HEK293T (cell line): Measurements from ENCODE around the gene COG4.

ENCODE experiments used
- BHLHE40 ChIP-seq: fragments of 450-650 bp; IDR thresholded peaks from 2 replicates; pipeline ENCODE4 v1.6.1; 2016; ENCODE audit warnings: mild to moderate bottlenecking, moderate library complexity, borderline replicate concordance
- ELF4 ChIP-seq: fragments of 450-650 bp; IDR thresholded peaks from 2 replicates; pipeline ENCODE4 v1.6.1; 2017; ENCODE audit warnings: antibody characterized with exemption
- FOXA1 ChIP-seq: fragments of 450-650 bp; IDR thresholded peaks from 2 replicates; pipeline ENCODE4 v1.6.1; 2016; ENCODE audit warnings: mild to moderate bottlenecking
- FOXK2 ChIP-seq: fragments of 450-650 bp; IDR thresholded peaks from 2 replicates; pipeline ENCODE4 v1.6.1; 2016; ENCODE audit warnings: mild to moderate bottlenecking
- L3MBTL2 ChIP-seq: fragments of 450-650 bp; conservative IDR thresholded peaks from 2 replicates; pipeline ENCODE4 v1.6.1; 2016; ENCODE audit warnings: mild to moderate bottlenecking
- LEF1 ChIP-seq: fragments of 450-650 bp; IDR thresholded peaks from 2 replicates; pipeline ENCODE4 v1.6.1; 2017; ENCODE audit warnings: mild to moderate bottlenecking, borderline replicate concordance
- SP1 ChIP-seq: fragments of 450-650 bp; IDR thresholded peaks from 2 replicates; pipeline ENCODE4 v1.6.1; 2017
- SUZ12 ChIP-seq: fragments of 450-650 bp; IDR thresholded peaks from 2 replicates; pipeline ENCODE4 v1.6.1; 2016; ENCODE audit warnings: mild to moderate bottlenecking

DNA sequence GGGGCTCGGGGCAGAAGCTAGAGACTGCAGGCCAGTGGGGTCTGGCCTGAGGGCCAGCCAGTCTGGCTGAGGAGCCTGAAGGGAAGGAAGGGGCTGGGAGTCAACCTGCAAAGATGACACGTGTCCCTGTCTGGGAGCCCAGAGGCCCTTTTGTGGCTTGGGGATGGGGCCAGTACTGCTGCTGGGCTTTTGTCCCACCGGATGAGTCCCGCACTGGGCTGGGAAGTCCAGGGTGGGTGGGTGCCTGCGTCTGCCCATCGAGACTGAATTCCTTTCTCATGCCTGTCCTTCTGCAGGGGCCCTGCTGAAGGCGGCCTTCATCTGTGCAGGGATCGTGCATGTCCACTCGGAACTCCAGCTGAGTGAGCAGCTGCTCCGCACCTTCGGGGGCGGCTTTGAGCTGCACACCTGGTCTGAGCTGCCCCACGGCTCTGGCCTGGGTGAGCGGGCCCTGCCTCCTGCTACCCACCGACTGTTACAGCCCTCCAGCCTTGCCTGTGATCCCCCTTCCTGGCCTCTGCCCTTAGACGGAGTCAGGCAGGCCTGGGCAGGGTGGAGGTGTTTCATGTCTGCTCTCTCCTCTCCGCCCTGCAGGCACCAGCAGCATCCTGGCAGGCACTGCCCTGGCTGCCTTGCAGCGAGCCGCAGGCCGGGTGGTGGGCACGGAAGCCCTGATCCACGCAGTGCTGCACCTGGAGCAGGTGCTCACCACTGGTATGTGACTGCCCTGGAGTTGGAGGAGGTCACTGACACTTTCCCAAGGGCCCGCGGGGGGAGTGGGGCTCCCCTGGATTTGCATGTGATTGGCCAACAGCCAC lies 48.1 kb downstream of the COG4 start:
- TF ChIP-seq SP1, result no peak
- TF ChIP-seq SUZ12, result no peak
- TF ChIP-seq FOXK2, result no peak
- no peak for TF ChIP-seq LEF1
- TF ChIP-seq L3MBTL2, result no peak
- no peak for TF ChIP-seq FOXA1
- no peak for TF ChIP-seq BHLHE40
- no peak for TF ChIP-seq ELF4
